Kidney (tissue), 14 donors: Measurements from ENCODE around the gene ARHGAP23. TPM values are rescaled to one million over a fixed set of nuclear protein-coding genes. Genes with fewer than 3 reads are reported as not detected.

Source experiments
- DNase-seq, 5 donors: peaks; one replicate each; pipeline ENCODE4 v3.0.0-alpha.2; 2013 to 2020
- FAIRE-seq: peaks from 2 replicates; lab custom pipeline; 2012; peaks lifted over from hg19 to GRCh38; lab: Jason Lieb, UNC
- H3K27ac ChIP-seq, 2 donors: one replicate each; pipeline ENCODE4 v1.7.0; 2013; ENCODE audit warnings: low read depth in 2 of 2, low read length in 2 of 2, inconsistent platforms in 1 of 2
- H3K27me3 ChIP-seq: one replicate; pipeline ENCODE4 v1.7.1; 2013; ENCODE audit warnings: low read length, inconsistent platforms; ENCODE audit not compliant: control insufficient read depth, insufficient read depth
- H3K36me3 ChIP-seq, 3 donors: one replicate each; pipeline versions ENCODE4 v1.7.0 to v1.7.1; 2013; ENCODE audit warnings: low read length in 3 of 3, control low read depth in 1 of 3, inconsistent platforms in 1 of 3; ENCODE audit not compliant: insufficient read depth in 3 of 3, control insufficient read depth in 2 of 3
- H3K4me1 ChIP-seq, 3 donors: one replicate each; pipeline versions ENCODE4 v1.7.0 to v1.7.1; 2013; ENCODE audit warnings: low read length in 3 of 3, inconsistent platforms in 1 of 3, low read depth in 1 of 3; ENCODE audit not compliant: control insufficient read depth in 2 of 3, insufficient read depth in 2 of 3
- H3K4me3 ChIP-seq, 3 donors: one replicate each; pipeline versions ENCODE4 v1.7.0 to v1.8.1; 2013; ENCODE audit warnings: low read length in 3 of 3, control low read depth in 1 of 3, inconsistent platforms in 1 of 3
- H3K9ac ChIP-seq, 3 donors: one replicate each; pipeline versions ENCODE4 v1.7.0 to v1.7.1; 2013; ENCODE audit warnings: low read length in 3 of 3, control low read depth in 1 of 3, inconsistent platforms in 1 of 3
- H3K9me3 ChIP-seq, 3 donors: one replicate each; pipeline versions ENCODE4 v1.7.0 to v1.7.1; 2013; ENCODE audit warnings: low read length in 3 of 3, control low read depth in 1 of 3, inconsistent platforms in 1 of 3; ENCODE audit not compliant: control insufficient read depth in 2 of 3, insufficient read depth in 1 of 3
- intact Hi-C: fragments of 100-400 bp; cut with DNase I; formaldehyde crosslinking; loops from one replicate; pipeline ENCODE4 v1.11.1; 2022
- polyA plus RNA-seq: library from polyadenylated mRNA; stranded (reverse); fragments of 350-450 nt; fragmentation: Illumina TruSeq; extraction: RNeasy Lipid Tissue Mini Kit (QIAGEN cat#74804); gene quantifications from one replicate; pipeline ENCODE4 v1.2.3, GENCODE V29; 2014; ENCODE audit warnings: low read depth, low replicate concordance; ENCODE audit not compliant: insufficient read depth
- total RNA-seq: library from RNA; stranded (reverse); fragmentation: NEBNext Ultra II Directional; extraction: Animal tissue kit (Norgen Biotek cat#: 25700); gene quantifications from one replicate; pipeline ENCODE4 v1.2.1, GENCODE V29; 2021
- TF ChIP-seq, protein P1 (sequence below): IDR thresholded peaks from 3 replicates; pipeline ENCODE4 v1.5.1; 2012; ENCODE audit warnings: mild to moderate bottlenecking, moderate library complexity, borderline replicate concordance; ENCODE audit not compliant: insufficient read depth; ENCODE audit errors: extremely low read depth
- donor health status: control.
- donor health status: control.
- donor health status: control.
- donor health status: control.
- donor health status: control.
- donor health status: DM: yes; HTN: yes; CAD: no.
- donor health status: Normal renal cell carcinoma (clear cell type).

The ARHGAP23 gene
- total and polyA plus RNA-seq, 2 donors from 2014 or later = 7.6 to 53.8 TPM

DNA sequence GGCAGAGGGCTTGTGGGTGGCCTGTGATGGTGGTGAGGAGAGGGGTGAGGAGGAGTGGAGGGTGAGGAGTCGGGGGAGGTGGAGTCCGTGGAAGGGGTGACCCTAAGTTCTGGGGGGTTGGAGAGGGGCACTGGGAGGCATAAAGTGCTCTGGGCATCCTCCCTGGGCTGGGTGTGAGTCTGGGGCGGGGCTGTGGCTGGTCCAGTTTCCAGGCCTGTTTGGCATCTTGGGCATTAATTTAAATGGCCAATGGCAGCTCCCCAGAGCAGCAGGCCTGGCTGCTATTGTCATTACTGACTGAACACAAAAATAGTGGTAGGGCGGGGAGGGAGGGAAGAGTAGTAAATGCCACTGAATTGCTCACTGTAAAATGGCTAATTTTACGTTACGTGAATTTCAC lies 7.7 kb upstream of the ARHGAP23 start:
- FAIRE-seq = no peak

DNA sequence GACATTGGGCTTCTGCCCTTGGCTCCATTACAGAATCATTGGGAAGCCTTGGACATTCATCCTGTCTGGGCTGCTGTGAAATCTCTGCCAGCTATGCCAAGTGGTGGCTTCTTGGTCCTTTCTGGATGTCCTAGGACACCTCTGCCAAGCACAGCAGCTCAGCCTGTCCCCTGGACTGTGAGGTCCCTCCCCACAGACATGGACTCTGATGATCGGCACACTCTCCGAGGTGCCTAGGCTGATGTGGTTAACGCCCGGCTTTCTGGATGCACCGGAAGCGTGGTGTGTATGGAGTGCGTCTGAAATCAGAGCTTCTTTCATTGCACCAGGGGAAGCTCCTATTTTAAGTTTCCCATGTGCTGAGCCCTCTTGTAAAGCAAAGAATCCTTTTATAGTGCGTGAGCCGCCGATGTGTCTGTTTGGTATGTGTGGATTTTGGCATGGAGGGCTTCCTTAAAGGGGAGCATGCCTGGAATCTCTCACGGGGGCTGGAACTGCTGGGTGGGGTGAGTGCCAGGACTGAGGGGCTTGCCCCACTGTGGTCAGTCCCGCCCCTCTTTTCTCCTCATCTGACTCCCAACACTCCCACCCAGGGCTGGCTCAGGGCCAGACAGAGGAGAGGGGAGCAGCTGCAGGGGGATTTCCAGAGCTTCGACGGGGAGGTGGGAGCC lies 7.0 kb upstream of the ARHGAP23 start:
- Histone ChIP-seq H3K9ac (no peak overlapping the region), H3K4me1 (peaks cover 0 to 6% (median 0%) of the 10 kb centered on the region in 3 donors), H3K36me3 (no peaks in the 10 kb centered on the region), H3K27me3 (no peaks in the 10 kb centered on the region), H3K9me3 (no peaks in the 10 kb centered on the region), H3K4me3 (no peak overlapping the region), H3K27ac (no peak overlapping the region)
- FAIRE-seq (no peak), DNase-seq (peak in 2 of 5 donors; percentile 38 to 89)
- intact Hi-C loops = no loop called here
- TF ChIP-seq, protein P1, sequence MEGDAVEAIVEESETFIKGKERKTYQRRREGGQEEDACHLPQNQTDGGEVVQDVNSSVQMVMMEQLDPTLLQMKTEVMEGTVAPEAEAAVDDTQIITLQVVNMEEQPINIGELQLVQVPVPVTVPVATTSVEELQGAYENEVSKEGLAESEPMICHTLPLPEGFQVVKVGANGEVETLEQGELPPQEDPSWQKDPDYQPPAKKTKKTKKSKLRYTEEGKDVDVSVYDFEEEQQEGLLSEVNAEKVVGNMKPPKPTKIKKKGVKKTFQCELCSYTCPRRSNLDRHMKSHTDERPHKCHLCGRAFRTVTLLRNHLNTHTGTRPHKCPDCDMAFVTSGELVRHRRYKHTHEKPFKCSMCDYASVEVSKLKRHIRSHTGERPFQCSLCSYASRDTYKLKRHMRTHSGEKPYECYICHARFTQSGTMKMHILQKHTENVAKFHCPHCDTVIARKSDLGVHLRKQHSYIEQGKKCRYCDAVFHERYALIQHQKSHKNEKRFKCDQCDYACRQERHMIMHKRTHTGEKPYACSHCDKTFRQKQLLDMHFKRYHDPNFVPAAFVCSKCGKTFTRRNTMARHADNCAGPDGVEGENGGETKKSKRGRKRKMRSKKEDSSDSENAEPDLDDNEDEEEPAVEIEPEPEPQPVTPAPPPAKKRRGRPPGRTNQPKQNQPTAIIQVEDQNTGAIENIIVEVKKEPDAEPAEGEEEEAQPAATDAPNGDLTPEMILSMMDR = no peak

More for the DNA sequence above, 7.7 kb upstream of the ARHGAP23 start:
- Histone ChIP-seq H3K27me3 (no peaks in the 10 kb centered on the region), H3K4me1 (peaks cover 0 to 6% (median 0%) of the 10 kb centered on the region in 3 donors), H3K27ac (no peak overlapping the region), H3K4me3 (no peak overlapping the region), H3K9me3 (no peaks in the 10 kb centered on the region), H3K9ac (no peak overlapping the region), H3K36me3 (no peaks in the 10 kb centered on the region)
- TF ChIP-seq, protein P1 = no peak
- no peak for DNase-seq
- intact Hi-C loops = no loop called here

DNA sequence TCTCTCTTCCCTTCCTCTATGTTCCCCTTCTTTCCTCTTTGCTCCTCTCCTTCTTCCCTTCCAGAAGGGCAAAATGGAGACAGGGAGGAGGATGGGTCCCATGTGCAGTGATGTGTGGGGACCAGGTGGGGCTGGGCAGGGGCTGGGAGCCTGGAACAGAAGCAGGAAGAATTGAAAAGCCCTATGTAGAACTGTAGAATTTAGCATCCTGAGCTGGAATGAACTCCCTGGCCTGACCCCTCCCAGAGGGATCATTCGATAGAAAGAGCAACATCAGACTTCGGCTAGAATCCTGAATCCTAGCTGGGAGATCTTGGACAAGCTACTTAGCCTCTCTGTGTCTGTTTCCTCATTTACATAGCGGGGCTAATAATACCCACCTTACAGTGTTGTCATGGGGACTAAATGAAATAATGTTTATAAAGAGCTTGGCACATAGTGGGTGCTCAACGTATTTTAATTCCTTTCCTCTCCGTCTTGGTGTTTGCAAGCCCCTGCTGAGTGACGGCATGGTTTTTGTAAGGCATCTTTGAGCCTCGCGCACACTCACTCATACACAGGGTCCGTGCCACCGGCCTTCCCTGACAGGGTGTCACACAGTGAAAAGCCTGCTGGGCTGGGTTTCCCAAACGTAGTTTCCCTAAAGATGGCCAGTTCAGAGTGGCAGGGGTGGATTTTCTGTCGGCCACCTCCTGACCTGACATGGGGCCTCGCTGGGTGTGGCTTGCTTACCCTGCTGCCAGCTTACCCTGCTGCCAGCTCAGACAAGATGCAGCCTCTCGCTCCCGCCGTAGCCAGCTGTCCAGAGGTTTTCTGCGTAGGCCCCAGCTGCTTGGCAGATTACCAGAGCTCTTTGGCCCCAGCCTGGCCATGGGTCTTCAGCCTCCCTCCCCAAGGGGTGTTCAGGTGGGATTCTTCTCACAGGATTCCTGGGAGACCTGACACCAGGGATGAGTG lies 6.1 kb upstream of the ARHGAP23 start:
- no peak overlapping the region for H3K9ac ChIP-seq
- TF ChIP-seq, protein P1 = no peak
- DNase-seq (no peak), FAIRE-seq (no peak)
- H3K9me3 ChIP-seq = no peaks in the 10 kb centered on the region
- no peak overlapping the region for H3K27ac ChIP-seq
- H3K36me3 ChIP-seq = no peaks in the 10 kb centered on the region
- no peaks in the 10 kb centered on the region for H3K27me3 ChIP-seq
- peaks cover 0 to 6% (median 0%) of the 10 kb centered on the region in 3 donors for H3K4me1 ChIP-seq
- H3K4me3 ChIP-seq = no peak overlapping the region
- intact Hi-C loops = no loop called here
